ENCODE results near the gene FGD2.
"Not testable (repeated sequence)": the region's sequence is repeated elsewhere in the genome, so short reads cannot be mapped to it uniquely, and the experiment has no call there.

The FGD2 gene

GRCh38 chr6:37043091-37043490 lies 37.6 kb downstream of the FGD2 start:
- DNase-seq = not testable (repeated sequence)

- no peak for DNase-seq
Observed at GRCh38 chr6:37047346-37047688, 41.9 kb downstream of the FGD2 start.

GRCh38 chr6:37047689-37048402 lies 42.4 kb downstream of the FGD2 start:
- no peak for DNase-seq

GRCh38 chr6:37048403-37048850 lies 43.0 kb downstream of the FGD2 start:
- DNase-seq = no peak

- peak; percentile 74 to 78 for DNase-seq
Observed at GRCh38 chr6:37048851-37049757, 43.6 kb downstream of the FGD2 start.

- DNase-seq = no peak
Observed at GRCh38 chr6:37049758-37050044, 44.2 kb downstream of the FGD2 start.

- DNase-seq = peak; percentile 57 to 59
Observed at GRCh38 chr6:37050045-37050853, 44.8 kb downstream of the FGD2 start.

- DNase-seq = no peak
Observed at GRCh38 chr6:37050854-37051137, 45.3 kb downstream of the FGD2 start.

GRCh38 chr6:37051138-37052026 lies 45.9 kb downstream of the FGD2 start:
- DNase-seq = peak; percentile 89

GRCh38 chr6:37052027-37052628 lies 46.7 kb downstream of the FGD2 start:
- no peak for DNase-seq

- DNase-seq = no peak
Observed at GRCh38 chr6:37053683-37054082, 48.2 kb downstream of the FGD2 start.

- DNase-seq = no peak
Observed at GRCh38 chr6:37054171-37054570, 48.7 kb downstream of the FGD2 start.

GRCh38 chr6:37054580-37054979 lies 49.1 kb downstream of the FGD2 start:
- DNase-seq = no peak

- DNase-seq = no peak
Observed at GRCh38 chr6:37056112-37056403, 50.6 kb downstream of the FGD2 start.

- DNase-seq = no peak
Observed at GRCh38 chr6:37056439-37057127, 51.1 kb downstream of the FGD2 start.

- no peak for DNase-seq
Observed at GRCh38 chr6:37057128-37057471, 51.6 kb downstream of the FGD2 start.

GRCh38 chr6:37057678-37058077 lies 52.2 kb downstream of the FGD2 start:
- DNase-seq = no peak

- DNase-seq = no peak
Observed at GRCh38 chr6:37058084-37058586, 52.7 kb downstream of the FGD2 start.

- DNase-seq = not testable (repeated sequence)
Observed at GRCh38 chr6:37058984-37059343, 53.5 kb downstream of the FGD2 start.

- no peak for DNase-seq
Observed at GRCh38 chr6:37059344-37060194, 54.1 kb downstream of the FGD2 start.

- no peak for DNase-seq
Observed at GRCh38 chr6:37060195-37060559, 54.7 kb downstream of the FGD2 start.
